T-helper 9 cell (primary cell): ENCODE results near the gene WSB1.
A peak's percentile ranks its signal among the peaks of the same experiment; 100 is the strongest.

Experiments used
- DNase-seq: peaks from one replicate; pipeline ENCODE4 v3.0.0-alpha.2; 2020

Gene WSB1

GRCh38 chr17:27339836-27340550 lies 46.1 kb downstream of the WSB1 start:
- no peak for DNase-seq

- no peak for DNase-seq
Observed at GRCh38 chr17:27340575-27340974, 46.7 kb downstream of the WSB1 start.

GRCh38 chr17:27341041-27341471 lies 47.1 kb downstream of the WSB1 start:
- DNase-seq = no peak

- DNase-seq = no peak
Observed at GRCh38 chr17:27342059-27342458, 48.1 kb downstream of the WSB1 start.

DNA sequence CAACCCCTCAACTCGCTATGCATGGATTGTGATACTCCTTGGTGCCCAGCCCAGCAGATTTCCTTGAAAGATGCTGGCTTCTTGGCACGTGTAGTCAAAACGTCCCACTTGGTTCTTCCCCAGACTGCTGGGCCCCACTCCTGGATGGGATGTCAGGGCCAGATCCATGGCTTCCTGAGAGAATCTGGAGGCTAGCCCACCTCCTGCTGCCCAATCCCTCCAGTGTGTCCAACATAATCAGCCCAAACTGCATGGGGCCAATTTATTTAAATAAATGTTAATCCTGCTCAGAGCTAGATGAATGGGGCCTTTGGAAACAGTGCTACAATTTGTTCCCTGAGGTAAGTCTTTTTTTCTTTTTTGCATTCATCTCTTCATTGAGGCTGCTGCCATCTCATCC lies 49.4 kb downstream of the WSB1 start:
- no peak for DNase-seq

GRCh38 chr17:27343977-27344607 lies 50.2 kb downstream of the WSB1 start:
- no peak for DNase-seq

- no peak for DNase-seq
Observed at GRCh38 chr17:27345141-27345904, 51.4 kb downstream of the WSB1 start.

GRCh38 chr17:27346228-27346899 lies 52.5 kb downstream of the WSB1 start:
- DNase-seq = no peak

DNA sequence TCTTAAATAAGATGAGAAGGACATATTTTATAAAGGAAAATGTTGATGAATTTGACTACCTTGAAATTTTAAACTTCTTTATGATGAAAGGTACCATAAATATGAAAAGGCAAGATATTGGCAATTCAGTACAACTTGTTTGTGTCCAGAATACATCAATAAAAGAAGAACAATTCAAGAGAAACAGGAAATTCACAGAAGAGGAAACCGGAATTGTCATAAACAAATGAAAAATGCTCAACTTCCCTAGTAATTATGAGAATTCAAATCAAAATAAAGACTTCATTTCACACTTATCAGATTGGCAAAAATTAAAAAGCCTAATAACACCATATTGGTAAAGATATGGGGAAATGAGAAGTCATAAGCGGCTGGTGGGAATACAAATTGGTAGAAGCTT lies 54.3 kb downstream of the WSB1 start:
- no peak for DNase-seq

GRCh38 chr17:27349540-27350021 lies 55.7 kb downstream of the WSB1 start:
- no peak for DNase-seq

GRCh38 chr17:27351759-27352158 lies 57.8 kb downstream of the WSB1 start:
- DNase-seq = no peak

DNA sequence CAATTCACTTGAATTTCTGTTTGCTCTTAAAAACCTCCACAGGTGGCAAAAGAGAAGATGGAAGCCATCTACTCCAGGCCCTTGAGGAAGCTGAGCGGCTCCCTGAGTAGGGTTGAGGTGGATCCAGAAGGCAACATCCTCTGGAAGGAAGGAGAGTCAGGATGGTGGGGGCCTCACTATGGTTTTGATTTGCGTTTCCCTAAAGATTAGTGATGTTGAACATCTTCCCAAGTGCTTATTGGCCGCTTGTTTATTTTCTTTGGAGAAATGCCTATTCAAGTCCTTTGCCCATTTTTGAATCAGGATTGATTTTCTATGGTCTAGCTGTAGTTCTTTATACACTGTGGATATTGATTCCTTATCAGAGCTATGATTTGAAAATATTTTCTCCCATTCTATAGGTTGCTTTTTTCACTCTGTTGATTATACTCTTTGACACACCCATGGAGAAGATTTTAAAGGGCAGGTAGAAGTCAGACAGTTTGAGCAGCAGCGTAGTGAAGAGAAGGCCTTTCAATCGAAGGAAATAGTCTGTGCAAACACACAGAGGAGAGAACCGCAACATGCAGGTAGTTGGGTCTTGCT lies 58.6 kb downstream of the WSB1 start:
- no peak for DNase-seq

DNA sequence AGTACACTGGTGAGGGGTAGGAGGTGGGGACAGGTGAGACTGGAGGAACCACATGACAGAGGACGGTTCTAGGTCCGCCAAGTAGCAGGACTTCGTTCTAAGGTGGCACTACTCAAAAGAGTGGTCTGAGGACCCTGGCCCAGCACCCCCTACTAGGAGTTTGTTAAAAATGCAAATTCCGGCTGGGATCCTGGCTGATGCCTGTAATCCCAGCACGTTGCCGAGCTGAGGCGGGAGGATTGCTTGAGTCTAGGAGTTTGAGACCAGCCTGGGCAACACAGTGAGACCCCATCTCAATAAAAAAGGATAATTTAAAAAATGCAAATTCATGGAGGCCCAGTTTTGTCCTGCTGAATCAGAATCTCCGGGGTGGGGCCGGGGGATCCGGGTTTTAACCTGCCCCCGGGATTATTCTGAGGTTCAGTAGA lies 59.1 kb downstream of the WSB1 start:
- DNase-seq = no peak

GRCh38 chr17:27353461-27354050 lies 59.6 kb downstream of the WSB1 start:
- DNase-seq = peak; percentile 80

GRCh38 chr17:27354051-27354490 lies 60.2 kb downstream of the WSB1 start:
- no peak for DNase-seq

- DNase-seq = no peak
Observed at GRCh38 chr17:27354491-27355081, 60.7 kb downstream of the WSB1 start.

DNA sequence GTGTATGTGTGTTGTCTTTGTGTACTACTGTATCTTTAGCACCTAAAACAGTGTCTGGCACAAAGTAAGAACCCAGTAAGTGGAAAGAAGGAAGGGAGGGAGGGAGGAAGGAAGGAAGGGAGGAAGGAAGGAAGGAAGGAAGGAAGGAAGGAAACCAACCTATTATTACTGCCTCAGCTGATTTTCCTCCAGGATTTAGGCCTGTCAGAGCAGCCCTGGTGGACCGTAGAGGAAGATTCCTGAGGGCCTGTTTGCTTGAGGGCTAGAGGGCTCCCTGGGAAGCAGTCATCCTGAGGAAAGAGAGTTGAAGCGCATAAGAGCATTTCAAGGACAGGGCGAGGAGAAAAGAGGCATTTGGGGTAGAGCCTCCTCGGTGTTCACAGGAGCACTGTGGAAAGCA lies 61.5 kb downstream of the WSB1 start:
- DNase-seq = no peak

- DNase-seq = no peak
Observed at GRCh38 chr17:27356091-27356705, 62.3 kb downstream of the WSB1 start.

DNA sequence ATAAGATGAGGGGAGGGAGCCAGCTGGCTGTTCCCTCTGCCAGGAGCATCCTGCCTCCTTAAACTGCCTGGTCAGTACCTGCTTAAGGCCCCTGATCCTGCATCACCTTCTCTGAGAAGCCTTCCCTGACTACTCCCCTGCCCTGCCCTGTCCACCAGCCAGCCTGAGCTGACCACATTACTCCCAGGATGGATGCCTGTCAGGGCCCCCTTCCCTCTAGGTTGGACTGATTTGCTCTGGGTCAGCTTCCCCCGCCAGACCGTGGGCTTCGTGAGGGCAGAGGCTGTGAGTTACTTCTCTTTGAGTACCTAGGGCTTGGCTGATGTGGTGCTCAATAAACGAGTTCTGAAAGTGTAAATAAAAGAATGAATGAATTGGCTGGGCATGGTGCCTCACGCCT lies 63.3 kb downstream of the WSB1 start:
- no peak for DNase-seq

DNA sequence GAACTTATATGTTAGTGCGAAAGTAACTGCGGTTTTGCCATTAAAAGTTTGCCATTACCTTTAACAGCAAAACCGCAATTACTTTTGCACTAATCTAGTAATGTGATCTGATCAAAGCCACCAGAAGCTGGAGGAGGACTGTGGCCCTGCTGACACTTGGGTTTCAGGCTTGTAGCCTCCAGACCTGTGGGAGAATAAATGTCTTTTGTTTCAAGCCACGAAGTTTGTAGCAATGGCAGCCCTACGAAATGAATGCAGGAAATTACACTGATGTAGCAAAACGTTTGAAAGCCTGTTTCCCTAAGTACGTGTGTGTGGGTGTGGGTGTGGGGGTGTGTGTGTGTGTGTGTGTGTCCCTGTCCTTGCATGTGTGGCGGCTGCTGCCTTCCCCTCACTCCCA lies 66.6 kb downstream of the WSB1 start:
- DNase-seq = no peak

DNA sequence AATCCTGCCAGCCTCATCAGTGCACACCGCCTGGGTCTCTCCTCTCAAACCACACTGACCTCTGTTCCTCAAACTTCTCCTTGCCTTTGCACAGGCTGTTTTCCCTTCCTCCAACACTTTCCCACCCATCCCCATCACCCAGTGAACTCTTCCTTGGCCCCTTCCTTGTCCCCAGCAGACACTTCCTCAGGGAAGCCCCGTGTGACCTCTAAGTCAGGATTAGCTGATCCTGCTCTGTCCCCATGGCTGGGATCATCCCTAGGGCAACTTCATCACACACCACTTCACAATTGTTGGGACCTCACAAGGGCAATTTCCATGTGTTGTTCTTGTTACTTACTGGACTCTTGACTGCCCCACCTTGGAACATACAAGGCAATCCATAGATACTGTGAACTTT lies 67.8 kb downstream of the WSB1 start:
- no peak for DNase-seq
